DMS53 treated with DMSO at 0.1 percent for 48 hours (cell line): ENCODE measurements around the gene DOCK2.
"Not testable (repeated sequence)": the region's sequence is repeated elsewhere in the genome, so short reads cannot be mapped to it uniquely, and the experiment has no call there.

Source experiments
- DNase-seq: peaks from one replicate; lab custom pipeline; 2025; ENCODE audit not compliant: unreplicated experiment; lab: John Stamatoyannopoulos, UW

DOCK2 gene

DNA sequence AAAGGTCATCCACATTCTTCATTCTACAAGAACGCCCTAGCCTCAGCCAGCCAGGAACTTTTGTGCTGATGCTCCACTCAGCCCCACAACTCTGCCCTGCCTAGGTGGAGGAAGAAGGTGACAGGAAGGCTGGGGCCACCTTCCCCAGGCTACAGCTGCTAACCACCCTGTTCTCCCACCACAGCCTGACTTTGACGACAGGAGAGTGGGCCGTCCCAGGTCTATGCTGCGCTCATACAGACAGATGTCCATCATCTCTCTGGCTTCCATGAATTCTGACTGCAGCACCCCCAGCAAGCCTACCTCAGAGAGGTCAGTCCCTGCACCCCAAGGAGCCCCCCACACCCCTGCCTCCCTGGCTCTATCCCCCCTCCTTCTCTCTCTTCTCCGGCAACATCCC, 440.5 kb downstream of the DOCK2 start:
- no peak for DNase-seq

DNA sequence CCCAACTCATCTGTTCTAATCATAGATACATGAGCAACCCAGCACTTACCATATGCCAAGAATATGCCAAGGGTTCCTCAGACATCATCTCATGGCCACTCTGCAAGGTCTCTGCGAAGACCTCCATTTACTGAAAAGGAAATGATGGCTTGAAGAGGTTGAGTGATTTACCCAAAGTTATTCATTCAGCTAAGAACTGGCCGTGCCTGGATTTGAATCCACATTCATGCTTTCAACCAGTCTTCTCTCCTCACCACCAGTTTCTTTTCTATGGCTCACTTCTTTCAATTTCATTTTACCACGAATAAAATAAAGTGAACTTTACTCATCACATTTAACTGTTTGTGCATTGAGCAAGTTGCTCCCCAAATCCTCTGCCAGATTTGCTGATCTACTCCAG, 441.4 kb downstream of the DOCK2 start:
- no peak for DNase-seq

- DNase-seq, result no peak
Measured at GRCh38 chr5:170078931-170079330, 441.9 kb downstream of the DOCK2 start.

- no peak for DNase-seq
Measured at GRCh38 chr5:170080217-170080616, 443.1 kb downstream of the DOCK2 start.

- DNase-seq, result no peak
Measured at GRCh38 chr5:170080786-170081445, 443.8 kb downstream of the DOCK2 start.

GRCh38 chr5:170081616-170082015, 444.5 kb downstream of the DOCK2 start:
- DNase-seq, result no peak

- no peak for DNase-seq
Measured at GRCh38 chr5:170082701-170083100, 445.6 kb downstream of the DOCK2 start.

GRCh38 chr5:170087168-170087817, 450.2 kb downstream of the DOCK2 start:
- no peak for DNase-seq

DNA sequence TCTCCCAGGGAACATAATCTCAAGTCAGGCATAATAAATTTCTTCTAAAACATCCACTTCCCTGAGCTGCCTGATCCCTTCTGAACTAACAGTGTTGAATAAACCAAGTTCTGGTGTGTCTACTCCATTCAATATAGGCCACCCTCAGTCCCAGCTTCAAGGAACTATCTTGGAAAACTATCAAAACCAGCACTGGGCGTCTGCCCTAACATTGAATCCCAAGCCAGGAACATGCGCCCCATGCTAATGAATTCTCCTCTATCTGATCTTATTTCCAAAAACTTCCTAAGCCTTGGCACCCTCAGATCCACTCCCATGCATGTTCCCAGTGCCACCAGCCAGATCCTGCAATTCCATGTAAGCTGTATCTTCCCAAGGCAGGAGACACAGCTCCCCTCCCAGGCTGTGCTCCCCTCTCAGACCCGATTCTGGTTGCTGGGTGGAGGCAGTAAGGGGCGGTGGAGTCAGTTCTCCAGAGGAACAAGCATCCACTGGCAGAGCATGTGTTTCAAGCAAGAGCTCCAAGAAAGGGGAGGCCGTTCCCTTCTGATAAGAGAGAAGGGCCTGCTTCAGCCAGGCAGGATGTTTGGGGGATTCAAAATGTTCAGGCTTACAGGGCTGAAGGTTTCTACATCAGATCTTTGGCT, 455.5 kb downstream of the DOCK2 start:
- no peak for DNase-seq

DNA sequence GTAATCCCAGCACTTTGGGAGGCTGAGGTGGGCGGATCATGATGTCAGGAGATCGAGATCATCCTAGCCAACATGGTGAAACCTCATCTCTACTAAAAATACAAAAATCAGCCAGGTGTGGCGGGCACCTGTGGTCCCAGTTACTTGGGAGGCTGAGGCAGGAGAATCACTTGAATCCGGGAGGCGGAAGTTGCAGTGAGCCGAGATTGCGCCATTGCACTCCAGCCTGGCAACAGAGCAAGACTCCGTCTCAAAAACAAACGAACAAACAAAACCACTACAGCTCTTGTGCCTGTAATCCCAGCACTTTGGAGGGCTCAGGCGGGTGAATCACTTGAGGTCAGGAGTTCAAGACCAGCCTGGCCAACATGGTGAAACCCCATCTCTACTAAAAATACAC, 457.3 kb downstream of the DOCK2 start:
- DNase-seq, result not testable (repeated sequence)

DNA sequence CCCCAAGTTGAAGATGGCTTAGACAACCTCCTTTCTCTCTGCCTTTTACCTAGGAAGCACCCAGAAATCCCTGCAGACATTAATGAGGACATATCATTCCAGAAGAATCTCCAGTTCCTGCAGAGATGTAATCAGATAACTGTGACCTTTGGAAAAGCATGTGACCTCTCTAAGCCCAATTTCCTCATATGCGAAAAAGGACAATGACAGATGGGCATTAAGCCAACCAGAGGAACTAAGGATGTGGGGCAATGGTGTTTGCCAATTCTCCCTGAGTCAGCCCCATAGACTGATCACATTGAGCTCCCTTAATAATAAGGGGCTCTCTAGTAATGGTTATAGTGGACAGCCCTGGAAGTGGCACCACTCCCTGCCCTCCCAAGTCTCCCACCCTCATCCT, 458.6 kb downstream of the DOCK2 start:
- DNase-seq, result no peak

DNA sequence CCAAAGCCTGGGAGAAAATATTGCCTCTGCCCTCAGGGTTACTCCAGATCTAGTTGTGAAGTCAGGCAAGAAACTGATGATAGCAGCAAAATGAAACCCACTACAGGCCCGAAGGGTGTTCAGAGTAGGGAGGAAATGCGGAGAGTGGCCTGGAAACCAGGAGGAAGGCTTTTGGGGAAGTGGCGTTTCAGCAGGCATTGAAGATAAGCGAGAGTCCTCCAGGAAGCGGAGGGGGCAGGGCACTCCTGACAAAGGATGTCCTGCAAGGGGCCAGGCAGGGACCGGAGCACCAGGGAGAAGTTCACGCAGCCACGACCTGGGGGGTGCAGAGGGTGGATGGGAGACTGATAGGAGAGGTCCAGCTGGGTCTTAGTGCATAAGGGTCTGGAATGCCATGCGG, 460.9 kb downstream of the DOCK2 start:
- no peak for DNase-seq

DNA sequence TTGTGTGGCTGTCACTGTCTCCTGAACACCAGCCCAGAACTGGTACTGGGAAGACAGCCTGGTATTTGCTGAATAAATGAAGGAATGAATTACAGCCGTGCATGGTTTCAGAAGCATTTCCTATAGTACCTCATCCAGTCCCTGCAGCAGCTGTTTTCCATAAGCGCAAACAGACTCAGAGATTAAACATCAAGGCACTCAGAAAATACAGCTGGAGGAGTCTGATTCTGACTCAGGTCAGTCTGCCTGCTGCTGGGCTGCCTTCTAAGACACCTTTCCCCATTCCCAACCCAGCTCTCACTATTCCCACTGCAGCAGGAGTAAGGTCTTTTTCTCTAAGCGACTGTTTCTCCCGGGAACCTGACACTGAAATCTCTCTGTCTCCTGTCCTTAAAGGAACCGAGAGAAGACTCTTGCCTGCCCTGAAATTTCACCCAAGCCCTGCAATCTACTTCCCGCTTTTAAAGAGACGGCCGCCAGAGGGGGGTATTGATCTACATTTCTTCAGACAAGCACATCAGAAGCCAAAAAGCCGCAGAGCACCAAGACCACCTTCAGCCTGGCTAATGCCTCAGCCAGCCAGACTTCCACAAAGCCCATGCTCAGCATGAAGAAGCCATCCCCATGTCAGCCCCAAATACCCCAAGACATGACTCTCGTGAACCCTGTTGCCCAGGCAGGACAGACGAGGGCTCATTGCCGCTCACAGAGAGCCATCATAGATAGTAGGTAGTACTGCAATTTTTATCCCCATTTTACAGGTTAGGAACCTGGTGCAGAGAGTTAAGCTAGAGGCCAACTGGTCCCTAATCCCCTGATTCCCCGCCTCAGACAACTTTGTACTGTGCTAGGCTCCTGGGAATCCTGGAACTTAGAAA, 463.2 kb downstream of the DOCK2 start:
- DNase-seq, result peak; percentile 5

DNA sequence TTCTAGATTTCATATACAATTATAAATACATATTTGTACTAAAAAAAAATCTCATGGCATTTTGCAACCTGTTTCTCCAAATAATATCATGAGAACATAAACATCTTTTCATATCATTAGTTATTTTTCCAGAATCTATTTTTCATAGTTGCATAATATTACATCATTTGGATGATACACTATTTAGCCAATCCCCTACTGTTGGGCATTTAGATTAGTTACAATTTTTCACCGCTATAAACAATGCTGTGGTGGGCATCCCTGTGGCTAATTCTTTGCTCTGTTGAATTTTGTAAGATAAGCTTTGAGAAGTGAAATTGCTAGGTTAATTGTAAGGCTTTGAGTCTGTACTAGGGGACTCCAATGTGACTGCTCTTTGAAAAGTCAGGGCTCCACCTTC, 466.4 kb downstream of the DOCK2 start:
- DNase-seq, result no peak

- no peak for DNase-seq
Measured at GRCh38 chr5:170104299-170104698, 467.2 kb downstream of the DOCK2 start.

- DNase-seq, result no peak
Measured at GRCh38 chr5:170104710-170105109, 467.6 kb downstream of the DOCK2 start.

DNA sequence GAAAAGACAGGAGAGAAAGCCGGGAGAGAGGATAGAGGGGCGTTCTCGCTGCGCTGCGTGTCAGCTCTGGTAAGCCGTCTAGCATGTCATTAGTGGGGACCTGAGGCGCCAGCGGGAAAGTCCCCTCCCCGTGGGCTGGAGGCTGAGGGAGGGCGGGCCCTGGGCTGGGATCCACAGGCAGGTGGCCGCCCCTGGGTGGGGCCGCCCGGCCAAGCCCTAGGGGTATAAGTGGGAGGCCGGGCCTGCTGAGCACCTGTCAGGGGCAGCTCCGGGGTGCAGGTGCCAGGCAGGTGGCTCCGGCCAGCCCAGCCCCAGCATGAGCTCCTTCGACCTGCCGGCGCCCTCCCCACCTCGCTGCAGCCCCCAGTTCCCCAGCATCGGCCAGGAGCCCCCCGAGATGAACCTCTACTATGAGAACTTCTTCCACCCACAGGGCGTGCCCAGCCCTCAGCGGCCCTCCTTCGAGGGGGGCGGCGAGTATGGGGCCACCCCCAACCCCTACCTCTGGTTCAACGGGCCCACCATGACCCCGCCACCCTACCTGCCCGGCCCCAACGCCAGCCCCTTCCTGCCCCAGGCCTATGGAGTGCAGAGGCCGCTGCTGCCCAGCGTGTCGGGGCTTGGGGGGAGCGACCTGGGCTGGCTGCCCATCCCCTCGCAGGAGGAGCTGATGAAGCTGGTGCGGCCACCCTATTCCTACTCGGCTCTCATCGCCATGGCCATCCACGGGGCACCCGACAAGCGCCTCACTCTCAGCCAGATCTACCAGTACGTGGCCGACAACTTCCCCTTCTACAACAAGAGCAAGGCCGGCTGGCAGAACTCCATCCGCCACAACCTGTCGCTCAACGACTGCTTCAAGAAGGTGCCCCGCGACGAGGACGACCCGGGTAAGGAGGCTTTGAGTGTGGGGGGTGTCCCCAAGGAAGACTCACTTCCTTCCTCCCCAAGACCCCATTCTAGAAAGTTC, 468.9 kb downstream of the DOCK2 start, which contains the start of gene FOXI1:
Gene FOXI1 (plus strand): TSS at position 256 of the 970 bp plus-strand sequence. CDS start 61 bp downstream, at position 317.
- DNase-seq, result no peak

DNA sequence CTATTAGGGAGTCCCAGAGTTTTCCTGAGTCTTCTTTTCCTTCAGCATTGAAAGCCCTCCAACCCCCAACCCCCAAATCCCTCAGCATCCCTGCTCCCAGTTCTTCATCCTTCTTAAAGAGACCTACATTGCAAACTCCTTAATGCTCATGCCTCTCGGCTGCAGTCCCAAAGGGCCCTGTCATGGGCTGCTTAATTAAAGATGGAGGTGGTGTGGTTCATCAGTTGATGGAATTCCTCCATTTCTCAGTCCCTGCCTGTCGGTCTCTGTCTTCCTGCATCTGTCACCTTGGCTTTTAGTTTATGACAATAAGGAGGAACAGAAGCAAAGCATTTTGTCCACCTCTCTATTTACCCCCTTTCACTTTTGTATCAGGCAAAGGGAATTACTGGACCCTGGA, 470.6 kb downstream of the DOCK2 start:
- no peak for DNase-seq

DNA sequence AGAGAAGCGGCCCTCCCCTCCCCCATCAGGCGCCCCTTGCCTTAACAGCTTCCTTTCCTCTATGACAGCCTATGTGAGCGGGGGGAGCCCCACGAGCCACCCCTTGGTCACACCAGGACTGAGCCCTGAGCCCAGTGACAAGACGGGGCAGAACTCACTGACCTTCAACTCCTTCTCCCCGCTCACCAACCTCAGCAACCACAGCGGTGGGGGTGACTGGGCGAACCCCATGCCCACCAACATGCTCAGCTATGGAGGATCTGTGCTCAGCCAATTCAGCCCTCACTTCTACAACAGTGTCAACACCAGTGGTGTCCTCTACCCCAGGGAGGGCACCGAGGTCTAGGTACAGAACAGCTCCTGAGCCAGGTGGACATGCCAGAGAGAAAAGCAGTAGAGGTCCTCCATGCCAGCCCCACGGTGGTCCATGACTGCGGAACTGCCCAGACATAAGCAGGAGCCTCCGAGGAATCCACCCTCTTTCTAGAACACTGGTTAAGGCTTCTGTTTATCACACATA, 471.3 kb downstream of the DOCK2 start:
- no peak for DNase-seq
